Measurements from ENCODE around the gene DCBLD1.

DCBLD1 gene

DNA sequence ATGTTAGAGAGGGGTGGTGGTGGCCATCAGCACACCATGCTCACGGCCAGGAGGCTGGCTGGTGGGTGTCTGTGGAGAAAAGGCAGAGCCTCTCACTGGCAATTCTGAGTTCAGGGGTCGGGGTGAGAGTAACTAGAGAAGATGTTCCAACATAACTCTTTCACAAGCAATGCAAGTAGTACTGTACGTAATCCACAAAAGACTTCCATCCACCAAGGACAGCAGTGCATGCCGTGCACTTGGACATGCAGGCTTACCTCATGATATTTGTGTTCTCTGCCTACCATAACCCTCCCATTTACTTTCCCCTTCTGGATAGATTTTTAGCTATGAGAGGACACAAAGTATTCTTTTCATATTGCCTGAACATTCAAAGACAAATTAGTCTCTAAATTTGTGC, 51.3 kb downstream of the DCBLD1 start (continued):
- TF ChIP-seq ZNF354C (tag by site-specific recombination; IDR thresholded peaks at IDR 0.05; ENCODE audit: borderline replicate concordance, low read depth): no peak

DNA sequence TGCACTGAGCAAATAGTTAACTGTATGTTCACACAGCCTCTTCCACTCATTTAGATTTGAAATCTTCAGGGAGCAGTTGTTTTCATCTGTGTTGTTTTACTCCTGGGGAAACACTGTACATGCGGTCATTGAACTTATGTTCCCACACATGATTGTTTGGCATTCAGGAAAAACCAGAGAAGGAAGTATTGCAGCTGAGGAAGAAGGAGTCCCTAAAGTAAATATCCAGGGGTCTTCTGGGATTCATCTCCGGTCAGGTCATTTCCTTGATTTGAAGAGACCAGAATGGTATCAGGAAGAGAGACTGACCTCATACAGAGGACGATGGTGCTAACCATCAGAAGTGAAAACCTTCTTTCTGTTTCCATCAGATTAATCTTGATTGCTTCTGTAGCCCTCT, 52.5 kb downstream of the DCBLD1 start:
- H3K27ac ChIP-seq (ENCODE audit: extremely low read depth, low read depth, low read length): no peak overlapping the region
- TF ChIP-seq ZSCAN16 (tag by site-specific recombination; IDR thresholded peaks at IDR 0.05): no peak
- peaks cover 7 to 35% of the 10 kb centered on the region in 2 experiments; a peak in 2 of 3 replicates for H3K36me3 ChIP-seq (ENCODE audit: control insufficient read depth in 2 of 2, insufficient read depth in 1 of 2, low read length in 2 of 2)
- ChIA-PET CTCF (interaction anchor here (1.1 kb wide), 1 partner anchor 8 kb away, joined by 4 read pairs; no protein-coding TSS in a partner anchor), POLR2A (interaction anchor here (1.7 kb wide), 1 partner anchor 52 kb away, joined by 5 read pairs; no protein-coding TSS in a partner anchor)
- no peaks in the 10 kb centered on the region for H3K9me3 ChIP-seq (ENCODE audit: control insufficient read depth, insufficient read depth, low read depth, low read length)
- no peak overlapping the region for H3K4me3 ChIP-seq (ENCODE audit: low read depth, low read length)
- no peaks in the 10 kb centered on the region for H3K4me1 ChIP-seq (ENCODE audit: control insufficient read depth, insufficient read depth, low read length)

DNA sequence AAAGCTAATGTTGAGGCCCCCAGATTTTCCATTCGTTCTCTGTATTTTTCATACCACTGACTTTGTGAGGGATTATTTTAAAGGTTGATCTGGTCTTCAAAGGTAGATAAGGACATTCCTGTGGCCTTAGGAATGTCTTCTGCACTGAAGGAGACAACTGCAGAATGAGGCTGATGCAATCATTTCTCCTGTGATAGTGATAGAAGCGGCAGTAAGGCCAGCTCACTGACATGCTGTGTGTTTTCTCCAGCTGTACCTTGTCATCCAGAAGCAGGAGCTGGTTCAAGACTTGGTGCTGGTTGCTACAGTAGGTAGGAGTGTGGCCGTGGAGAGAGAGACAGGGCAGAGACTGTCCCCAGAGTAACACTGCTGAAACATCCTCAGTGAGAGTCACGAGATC, 53.8 kb downstream of the DCBLD1 start:
- no peaks in the 10 kb centered on the region for H3K9me3 ChIP-seq (ENCODE audit: control insufficient read depth, insufficient read depth, low read depth, low read length)
- H3K4me1 ChIP-seq (ENCODE audit: control insufficient read depth, insufficient read depth, low read length): no peaks in the 10 kb centered on the region
- no peak for TF ChIP-seq ZNF2 (tag by site-specific recombination; IDR thresholded peaks at IDR 0.05)
- TF ChIP-seq SCRT2 (tag by site-specific recombination; IDR thresholded peaks at IDR 0.05): no peak
- TF ChIP-seq ZNF155 (tag by site-specific recombination; IDR thresholded peaks at IDR 0.05): no peak
- TF ChIP-seq, protein P1, sequence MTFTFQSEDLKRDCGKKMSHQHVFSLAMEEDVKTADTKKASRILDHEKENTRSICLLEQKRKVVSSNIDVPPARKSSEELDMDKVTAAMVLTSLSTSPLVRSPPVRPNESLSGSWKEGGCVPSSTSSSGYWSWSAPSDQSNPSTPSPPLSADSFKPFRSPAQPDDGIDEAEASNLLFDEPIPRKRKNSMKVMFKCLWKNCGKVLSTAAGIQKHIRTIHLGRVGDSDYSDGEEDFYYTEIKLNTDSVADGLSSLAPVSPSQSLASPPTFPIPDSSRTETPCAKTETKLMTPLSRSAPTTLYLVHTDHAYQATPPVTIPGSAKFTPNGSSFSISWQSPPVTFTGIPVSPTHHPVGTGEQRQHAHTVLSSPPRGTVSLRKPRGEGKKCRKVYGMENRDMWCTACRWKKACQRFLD (tag by site-specific recombination; IDR thresholded peaks at IDR 0.05): no peak
- no peak for TF ChIP-seq ZNF133 (tag by site-specific recombination; IDR thresholded peaks at IDR 0.05)
- TF ChIP-seq, protein P2, sequence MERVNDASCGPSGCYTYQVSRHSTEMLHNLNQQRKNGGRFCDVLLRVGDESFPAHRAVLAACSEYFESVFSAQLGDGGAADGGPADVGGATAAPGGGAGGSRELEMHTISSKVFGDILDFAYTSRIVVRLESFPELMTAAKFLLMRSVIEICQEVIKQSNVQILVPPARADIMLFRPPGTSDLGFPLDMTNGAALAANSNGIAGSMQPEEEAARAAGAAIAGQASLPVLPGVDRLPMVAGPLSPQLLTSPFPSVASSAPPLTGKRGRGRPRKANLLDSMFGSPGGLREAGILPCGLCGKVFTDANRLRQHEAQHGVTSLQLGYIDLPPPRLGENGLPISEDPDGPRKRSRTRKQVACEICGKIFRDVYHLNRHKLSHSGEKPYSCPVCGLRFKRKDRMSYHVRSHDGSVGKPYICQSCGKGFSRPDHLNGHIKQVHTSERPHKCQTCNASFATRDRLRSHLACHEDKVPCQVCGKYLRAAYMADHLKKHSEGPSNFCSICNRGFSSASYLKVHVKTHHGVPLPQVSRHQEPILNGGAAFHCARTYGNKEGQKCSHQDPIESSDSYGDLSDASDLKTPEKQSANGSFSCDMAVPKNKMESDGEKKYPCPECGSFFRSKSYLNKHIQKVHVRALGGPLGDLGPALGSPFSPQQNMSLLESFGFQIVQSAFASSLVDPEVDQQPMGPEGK (tag by site-specific recombination; IDR thresholded peaks at IDR 0.05): no peak
- TF ChIP-seq ZNF658 (tag by site-specific recombination; IDR thresholded peaks at IDR 0.05): no peak
- H3K27ac ChIP-seq (ENCODE audit: extremely low read depth, low read depth, low read length): no peak overlapping the region
- ChIA-PET CTCF (interaction anchor here (0.7 to 1.6 kb wide), 7 partner anchors 13 to 189 kb away, joined by 3 to 6 read pairs (median 4); no protein-coding TSS in a partner anchor), POLR2A (interaction anchor here (0.7 to 1.7 kb wide), 4 partner anchors 13 to 66 kb away, joined by 3 to 5 read pairs (median 4); partner anchors contain the start of gene GOPC)
- H3K4me3 ChIP-seq (ENCODE audit: low read depth, low read length): no peak overlapping the region
- peaks cover 7 to 48% of the 10 kb centered on the region in 2 experiments; a peak in 2 of 3 replicates for H3K36me3 ChIP-seq (ENCODE audit: control insufficient read depth in 2 of 2, insufficient read depth in 1 of 2, low read length in 2 of 2)

DNA sequence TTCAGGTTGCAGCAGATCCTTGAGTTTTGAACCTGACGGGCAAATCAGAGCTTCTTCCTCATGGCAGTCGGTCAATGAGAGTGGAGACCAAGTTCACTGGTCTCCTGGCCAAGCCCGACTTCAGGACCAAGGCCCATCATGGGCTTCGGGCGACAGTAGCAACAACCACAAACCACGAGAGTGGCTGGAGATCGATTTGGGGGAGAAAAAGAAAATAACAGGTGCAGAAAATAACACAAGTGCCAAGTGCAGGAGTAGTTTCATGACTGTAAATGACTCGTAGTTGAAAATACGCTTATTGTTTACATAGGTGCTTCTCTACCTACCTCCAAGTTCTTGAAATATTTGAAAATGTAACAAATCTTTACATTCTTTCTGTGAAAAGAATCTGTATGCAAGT, 56.1 kb downstream of the DCBLD1 start:
- ChIA-PET POLR2A (no interaction called here), CTCF (interaction anchor here (0.6 kb wide), 1 partner anchor 18 kb away, joined by 3 read pairs; no protein-coding TSS in a partner anchor)
- TF ChIP-seq ZNF560 (tag by site-specific recombination; IDR thresholded peaks at IDR 0.05; ENCODE audit: borderline replicate concordance): no peak
- TF ChIP-seq, protein P3, sequence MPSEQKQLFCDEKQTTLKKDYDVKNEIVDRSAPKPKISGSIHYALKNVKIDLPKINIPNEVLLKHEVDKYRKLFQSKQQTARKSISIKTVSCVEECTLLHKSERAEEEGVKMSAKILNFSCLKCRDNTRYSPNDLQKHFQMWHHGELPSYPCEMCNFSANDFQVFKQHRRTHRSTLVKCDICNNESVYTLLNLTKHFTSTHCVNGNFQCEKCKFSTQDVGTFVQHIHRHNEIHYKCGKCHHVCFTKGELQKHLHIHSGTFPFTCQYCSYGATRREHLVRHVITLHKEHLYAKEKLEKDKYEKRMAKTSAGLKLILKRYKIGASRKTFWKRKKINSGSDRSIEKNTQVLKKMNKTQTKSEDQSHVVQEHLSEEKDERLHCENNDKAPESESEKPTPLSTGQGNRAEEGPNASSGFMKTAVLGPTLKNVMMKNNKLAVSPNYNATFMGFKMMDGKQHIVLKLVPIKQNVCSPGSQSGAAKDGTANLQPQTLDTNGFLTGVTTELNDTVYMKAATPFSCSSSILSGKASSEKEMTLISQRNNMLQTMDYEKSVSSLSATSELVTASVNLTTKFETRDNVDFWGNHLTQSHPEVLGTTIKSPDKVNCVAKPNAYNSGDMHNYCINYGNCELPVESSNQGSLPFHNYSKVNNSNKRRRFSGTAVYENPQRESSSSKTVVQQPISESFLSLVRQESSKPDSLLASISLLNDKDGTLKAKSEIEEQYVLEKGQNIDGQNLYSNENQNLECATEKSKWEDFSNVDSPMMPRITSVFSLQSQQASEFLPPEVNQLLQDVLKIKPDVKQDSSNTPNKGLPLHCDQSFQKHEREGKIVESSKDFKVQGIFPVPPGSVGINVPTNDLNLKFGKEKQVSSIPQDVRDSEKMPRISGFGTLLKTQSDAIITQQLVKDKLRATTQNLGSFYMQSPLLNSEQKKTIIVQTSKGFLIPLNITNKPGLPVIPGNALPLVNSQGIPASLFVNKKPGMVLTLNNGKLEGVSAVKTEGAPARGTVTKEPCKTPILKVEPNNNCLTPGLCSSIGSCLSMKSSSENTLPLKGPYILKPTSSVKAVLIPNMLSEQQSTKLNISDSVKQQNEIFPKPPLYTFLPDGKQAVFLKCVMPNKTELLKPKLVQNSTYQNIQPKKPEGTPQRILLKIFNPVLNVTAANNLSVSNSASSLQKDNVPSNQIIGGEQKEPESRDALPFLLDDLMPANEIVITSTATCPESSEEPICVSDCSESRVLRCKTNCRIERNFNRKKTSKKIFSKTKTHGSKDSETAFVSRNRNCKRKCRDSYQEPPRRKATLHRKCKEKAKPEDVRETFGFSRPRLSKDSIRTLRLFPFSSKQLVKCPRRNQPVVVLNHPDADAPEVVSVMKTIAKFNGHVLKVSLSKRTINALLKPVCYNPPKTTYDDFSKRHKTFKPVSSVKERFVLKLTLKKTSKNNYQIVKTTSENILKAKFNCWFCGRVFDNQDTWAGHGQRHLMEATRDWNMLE (tag by site-specific recombination; conservative IDR thresholded peaks at IDR 0.05; ENCODE audit: low read depth): no peak
- TF ChIP-seq ZNF670 (tag by site-specific recombination; IDR thresholded peaks at IDR 0.05; ENCODE audit: low read depth): no peak
- no peak for TF ChIP-seq ZNF626 (tag by site-specific recombination; IDR thresholded peaks at IDR 0.05)
- TF ChIP-seq, protein P1 (tag by site-specific recombination; IDR thresholded peaks at IDR 0.05): no peak
- no peak for TF ChIP-seq ZBTB48 (tag by site-specific recombination; IDR thresholded peaks at IDR 0.05)
- TF ChIP-seq, protein P4, sequence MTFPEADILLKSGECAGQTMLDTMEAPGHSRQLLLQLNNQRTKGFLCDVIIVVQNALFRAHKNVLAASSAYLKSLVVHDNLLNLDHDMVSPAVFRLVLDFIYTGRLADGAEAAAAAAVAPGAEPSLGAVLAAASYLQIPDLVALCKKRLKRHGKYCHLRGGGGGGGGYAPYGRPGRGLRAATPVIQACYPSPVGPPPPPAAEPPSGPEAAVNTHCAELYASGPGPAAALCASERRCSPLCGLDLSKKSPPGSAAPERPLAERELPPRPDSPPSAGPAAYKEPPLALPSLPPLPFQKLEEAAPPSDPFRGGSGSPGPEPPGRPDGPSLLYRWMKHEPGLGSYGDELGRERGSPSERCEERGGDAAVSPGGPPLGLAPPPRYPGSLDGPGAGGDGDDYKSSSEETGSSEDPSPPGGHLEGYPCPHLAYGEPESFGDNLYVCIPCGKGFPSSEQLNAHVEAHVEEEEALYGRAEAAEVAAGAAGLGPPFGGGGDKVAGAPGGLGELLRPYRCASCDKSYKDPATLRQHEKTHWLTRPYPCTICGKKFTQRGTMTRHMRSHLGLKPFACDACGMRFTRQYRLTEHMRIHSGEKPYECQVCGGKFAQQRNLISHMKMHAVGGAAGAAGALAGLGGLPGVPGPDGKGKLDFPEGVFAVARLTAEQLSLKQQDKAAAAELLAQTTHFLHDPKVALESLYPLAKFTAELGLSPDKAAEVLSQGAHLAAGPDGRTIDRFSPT (tag by site-specific recombination; IDR thresholded peaks at IDR 0.05): no peak

More for the DNA sequence above, 56.1 kb downstream of the DCBLD1 start:
- Histone ChIP-seq H3K27ac (ENCODE audit: extremely low read depth, low read depth, low read length) (no peak overlapping the region), H3K4me1 (ENCODE audit: control insufficient read depth, insufficient read depth, low read length) (no peaks in the 10 kb centered on the region), H3K4me3 (ENCODE audit: low read depth, low read length) (no peak overlapping the region), H3K36me3 (ENCODE audit: control insufficient read depth in 2 of 2, insufficient read depth in 1 of 2, low read length in 2 of 2) (peaks cover 7 to 52% of the 10 kb centered on the region in 2 experiments), H3K9me3 (ENCODE audit: control insufficient read depth, insufficient read depth, low read depth, low read length) (no peaks in the 10 kb centered on the region)
